GM18858 (cell line): Measurements from ENCODE around the gene INHBE.
A peak's percentile ranks its signal among the peaks of the same experiment; 100 is the strongest.
"Not testable (repeated sequence)": the region's sequence is repeated elsewhere in the genome, so short reads cannot be mapped to it uniquely, and the experiment has no call there.

Experiments
- ATAC-seq: cut with Tn5 transposase; IDR thresholded peaks from one replicate; pipeline ENCODE4 v1.9.1; 2021; ENCODE audit not compliant: unreplicated experiment

The INHBE gene

DNA sequence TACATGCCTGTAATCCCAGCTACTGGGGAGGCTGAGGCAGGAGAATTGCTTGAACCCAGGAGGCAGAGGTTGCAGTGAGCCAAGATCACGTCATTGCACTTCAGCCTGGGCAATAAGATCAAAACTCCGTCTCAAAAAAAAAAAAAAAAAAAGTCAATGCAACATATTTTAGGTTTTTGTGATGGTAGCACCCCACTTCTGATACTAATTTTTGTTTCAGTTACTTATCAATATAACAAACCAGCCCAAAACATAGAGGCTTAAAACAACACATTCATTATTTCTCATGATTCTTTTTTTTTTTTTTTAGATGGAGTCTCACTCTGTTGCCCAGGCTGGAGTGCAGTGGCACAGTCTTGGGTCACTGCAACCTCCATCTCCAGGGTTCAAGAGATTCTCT lies 13.7 kb upstream of the INHBE start:
- ATAC-seq: not testable (repeated sequence)

DNA sequence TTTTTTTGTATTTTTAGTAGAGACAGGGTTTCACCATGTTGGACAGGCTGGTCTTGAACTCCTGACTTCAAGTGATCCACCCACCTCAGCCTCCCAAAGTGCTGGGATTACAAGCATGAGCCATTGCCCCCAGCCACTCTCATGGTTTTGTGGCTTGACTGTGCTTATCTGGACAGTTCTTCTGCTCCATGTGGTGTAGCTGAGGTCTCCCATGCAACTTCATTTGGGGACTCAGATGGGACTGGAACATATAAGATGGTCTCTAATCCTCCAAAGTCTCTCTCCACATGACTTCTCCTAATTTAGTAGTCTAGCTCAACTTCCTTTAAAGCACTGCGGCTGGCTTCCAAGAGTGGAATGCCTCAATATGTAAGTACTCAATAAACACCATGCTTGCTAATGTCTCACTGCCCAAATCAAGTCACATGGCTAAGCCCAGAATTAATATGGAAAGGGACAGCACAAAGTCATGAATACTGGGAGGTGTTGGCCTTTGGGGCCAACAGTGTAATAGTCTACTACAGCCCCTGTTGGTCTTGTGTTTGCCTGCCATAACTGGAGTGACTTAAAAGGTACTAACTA lies 13.2 kb upstream of the INHBE start:
- no peak for ATAC-seq

DNA sequence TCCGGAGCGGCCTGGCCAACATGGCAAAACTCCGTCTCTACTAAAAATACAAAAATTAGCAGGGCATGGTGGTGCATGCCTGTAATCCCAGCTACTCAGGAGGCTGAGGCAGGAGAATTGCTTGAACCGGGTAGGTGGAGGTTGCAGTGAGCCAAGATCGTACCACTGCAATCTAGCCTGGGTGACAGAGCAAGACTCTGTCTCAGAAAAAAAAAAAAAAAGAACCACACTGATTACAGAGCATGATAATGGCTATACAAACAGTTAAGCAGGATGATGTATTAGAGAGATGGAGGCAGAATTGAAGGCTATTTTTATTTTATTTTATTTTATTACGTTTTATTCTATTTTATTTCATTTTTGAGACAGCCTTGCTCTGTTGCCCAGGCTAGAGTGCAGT lies 10.8 kb upstream of the INHBE start:
- ATAC-seq: not testable (repeated sequence)

DNA sequence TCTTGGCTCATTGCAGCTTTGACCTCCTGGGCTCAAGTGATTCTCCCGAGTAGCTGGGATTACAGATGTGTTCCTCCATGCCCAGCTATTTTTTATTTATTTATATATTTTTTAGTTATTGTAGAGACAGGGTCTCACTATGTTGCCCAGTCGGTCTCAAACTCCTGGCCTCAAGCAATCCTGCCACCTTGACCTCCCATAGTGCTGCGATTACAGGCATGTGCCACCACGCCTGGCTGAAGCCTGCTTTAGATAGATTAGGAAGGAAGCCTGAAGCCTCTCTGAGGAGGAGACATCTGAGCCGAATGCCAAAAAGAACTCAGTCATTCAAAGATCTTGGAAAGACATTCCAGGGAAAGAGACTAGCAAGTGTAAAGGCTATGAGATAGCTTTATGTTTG lies 10.4 kb upstream of the INHBE start:
- no peak for ATAC-seq

DNA sequence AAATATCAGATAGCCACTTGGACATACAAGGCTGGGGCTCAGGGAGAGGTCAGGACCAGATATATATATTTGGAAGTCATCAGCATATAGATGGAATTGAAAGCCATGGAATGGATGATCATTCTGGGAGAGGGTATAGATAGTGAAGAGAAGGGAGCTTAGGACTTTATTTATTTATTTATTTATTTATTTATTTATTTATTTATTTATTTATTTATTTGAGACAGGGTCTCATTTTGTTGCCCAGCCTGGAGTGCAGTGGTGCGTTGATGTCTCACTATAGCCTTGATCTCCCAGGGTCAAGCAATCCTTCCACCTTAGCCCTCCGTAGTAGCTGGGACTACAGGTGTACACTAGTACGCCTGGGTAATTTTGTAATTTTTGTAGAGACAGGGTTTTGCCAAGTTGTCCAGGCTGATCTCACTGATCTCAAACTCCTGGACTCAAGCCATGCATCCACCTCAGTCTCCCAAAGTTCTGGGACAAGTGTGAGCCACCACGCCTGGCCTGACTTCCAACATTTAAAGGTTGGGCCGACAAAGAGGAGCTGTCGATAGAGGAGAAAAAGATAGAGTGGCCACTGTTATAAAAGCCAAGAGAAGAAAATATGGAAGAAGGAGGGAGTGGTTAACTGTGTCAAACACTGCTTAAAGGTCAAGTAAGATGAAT lies 8.7 kb upstream of the INHBE start:
- no peak for ATAC-seq

DNA sequence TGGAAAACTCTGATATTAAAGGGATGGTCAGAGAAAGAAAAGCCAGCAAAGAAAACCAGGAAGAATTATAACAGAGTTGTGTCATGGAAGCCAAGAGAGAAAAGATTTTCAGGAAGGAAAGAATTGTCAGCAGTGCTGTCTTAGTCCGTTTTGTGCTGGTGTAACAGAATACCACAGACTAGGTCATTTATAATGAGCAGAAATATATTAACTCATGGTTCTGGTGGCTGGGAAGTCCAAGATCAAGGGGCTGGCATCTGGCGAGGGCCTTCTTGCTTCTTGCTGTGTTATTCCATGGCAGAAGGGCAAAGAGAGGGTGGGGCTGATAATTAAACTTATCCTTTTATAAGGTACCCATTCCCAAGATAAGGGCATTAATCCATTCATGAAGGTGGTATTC lies 6.4 kb upstream of the INHBE start:
- ATAC-seq: no peak

DNA sequence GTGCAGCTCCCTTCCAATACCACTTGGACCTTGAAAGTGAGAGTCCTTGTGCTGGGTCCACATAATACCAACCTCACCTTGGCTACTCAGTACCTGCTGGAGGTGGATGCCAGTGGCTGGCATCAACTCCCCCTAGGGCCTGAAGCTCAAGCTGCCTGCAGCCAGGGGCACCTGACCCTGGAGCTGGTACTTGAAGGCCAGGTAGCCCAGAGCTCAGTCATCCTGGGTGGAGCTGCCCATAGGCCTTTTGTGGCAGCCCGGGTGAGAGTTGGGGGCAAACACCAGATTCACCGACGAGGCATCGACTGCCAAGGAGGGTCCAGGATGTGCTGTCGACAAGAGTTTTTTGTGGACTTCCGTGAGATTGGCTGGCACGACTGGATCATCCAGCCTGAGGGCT lies 5.7 kb upstream of the INHBE start:
- no peak for ATAC-seq

DNA sequence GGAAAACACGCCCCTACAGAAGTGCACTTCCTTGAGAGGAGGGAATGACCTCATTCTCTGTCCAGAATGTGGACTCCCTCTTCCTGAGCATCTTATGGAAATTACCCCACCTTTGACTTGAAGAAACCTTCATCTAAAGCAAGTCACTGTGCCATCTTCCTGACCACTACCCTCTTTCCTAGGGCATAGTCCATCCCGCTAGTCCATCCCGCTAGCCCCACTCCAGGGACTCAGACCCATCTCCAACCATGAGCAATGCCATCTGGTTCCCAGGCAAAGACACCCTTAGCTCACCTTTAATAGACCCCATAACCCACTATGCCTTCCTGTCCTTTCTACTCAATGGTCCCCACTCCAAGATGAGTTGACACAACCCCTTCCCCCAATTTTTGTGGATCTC lies 5.0 kb upstream of the INHBE start:
- no peak for ATAC-seq

DNA sequence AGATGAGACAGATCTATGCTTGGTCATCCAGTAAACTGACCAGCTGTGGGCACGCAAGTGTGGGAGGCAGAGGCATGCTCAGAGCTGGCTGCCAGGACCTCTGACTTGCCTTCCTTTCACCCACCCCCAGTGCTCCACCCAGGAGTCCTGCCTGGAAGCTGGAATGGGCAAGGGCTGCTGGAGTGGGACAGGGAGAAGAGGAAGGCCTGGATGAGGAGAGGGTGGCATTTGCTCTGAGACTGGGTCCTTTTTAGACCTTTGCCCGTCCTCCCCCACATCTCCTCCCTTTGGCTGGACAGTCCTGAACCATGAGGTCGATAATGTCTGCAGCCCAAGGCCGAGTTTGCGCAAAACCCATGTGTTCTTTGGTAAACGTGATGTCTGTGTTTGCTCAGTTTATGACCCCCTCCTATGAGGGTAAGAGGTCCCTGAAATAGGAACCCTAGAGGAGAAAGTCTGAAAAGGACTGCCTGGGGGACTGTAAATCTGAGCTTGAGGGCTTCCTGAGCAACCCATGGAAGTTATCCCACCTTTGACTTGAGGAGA lies 3.8 kb upstream of the INHBE start:
- no peak for ATAC-seq

DNA sequence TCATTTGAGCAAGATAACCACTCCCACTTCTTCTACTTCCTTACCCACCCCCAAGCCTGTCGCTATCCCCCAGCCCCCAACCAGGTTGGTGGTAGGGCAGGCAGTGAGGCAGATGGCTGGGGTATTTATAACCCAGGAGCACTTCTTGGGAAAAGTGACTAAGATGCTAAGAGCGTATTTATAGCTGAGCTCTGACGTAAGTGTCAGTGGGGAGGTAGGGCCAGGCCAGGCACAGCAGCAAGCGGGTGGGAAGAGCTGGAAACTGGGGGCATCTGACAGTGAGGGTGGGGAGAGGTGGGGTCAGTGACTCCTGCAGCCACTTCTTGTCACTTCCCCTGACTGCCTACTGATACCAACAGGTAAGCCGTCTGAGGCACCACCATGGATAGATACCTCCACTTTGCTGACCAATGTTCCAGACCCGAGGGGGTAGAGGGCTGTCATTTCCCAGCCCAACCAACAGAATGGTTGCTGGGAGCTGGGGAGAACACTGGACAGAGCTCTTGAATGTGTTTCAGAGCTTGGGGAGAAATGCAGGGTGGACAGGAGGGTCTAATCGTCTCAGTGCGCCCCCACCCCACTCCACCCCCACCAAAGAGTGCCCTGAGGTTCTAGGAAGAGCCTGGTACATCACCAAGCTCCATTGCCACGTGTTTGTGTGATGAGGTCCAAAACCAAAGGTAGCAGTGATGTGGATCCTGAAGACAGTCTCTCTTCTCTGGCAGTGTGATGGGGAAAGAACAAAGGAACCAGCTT lies 2.7 kb upstream of the INHBE start:
- ATAC-seq: no peak

DNA sequence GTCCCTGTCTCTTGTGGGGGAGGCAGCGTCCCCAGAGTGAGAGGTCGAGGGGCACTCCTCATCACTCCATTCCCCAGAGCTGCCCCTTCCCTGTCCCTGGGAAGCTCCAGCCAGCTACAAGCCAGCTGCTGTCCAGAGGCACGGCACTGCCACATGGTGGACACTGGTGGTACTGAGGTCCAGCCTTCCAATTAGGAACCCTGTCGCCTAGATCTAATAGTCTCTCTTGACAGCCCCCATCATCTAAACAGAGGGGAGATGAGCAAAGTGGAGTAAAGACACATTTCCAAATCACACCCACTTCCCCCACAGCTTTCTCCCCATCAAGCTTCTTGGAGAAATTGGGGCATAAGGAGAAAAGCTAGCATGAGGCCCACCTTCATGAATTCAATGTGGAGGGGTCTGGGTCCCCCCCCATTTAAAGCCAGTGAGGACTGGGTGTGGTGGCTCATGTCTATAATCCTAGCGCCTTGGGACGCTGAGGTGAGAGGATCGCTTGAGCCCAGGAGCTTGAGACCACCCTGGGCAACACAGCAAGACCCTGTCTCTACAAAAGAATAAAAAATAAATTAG lies 2.1 kb upstream of the INHBE start:
- peak; percentile 42 for ATAC-seq

DNA sequence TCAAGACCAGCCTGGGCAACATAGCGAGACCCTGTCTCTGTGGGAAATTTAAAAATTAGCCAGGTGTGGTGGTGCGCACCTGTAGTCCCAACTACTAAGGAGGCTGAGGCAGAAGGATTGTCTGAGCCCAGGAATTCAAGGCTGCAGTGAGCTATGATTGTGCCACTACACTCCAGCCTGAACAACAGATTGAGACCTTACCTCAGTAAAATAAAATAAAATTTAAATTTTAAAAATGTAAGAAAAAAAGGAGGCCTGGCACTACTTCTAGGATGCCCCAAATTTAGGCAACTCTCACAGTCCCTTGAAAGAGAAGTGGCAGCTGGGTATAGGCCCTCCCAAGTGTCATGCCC lies 918 bp upstream of the INHBE start:
- ATAC-seq: no peak

DNA sequence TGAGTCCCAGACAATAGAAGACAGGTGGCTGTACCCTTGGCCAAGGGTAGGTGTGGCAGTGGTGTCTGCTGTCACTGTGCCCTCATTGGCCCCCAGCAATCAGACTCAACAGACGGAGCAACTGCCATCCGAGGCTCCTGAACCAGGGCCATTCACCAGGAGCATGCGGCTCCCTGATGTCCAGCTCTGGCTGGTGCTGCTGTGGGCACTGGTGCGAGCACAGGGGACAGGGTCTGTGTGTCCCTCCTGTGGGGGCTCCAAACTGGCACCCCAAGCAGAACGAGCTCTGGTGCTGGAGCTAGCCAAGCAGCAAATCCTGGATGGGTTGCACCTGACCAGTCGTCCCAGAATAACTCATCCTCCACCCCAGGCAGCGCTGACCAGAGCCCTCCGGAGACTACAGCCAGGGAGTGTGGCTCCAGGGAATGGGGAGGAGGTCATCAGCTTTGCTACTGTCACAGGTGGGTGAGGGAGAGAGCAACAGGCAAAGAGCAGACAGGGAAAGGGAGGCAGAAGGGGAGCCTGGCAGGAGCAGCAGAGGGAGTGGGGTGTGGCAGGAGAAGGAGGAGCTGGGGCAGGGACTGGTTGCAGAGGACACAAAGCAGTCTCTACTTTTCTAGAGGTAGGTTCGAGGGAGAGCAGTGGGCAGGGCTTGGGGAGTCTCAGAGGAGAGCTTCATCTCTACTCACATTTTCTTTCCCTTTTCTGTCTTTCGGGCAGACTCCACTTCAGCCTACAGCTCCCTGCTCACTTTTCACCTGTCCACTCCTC lies 452 bp downstream of the INHBE start:
- no peak for ATAC-seq

DNA sequence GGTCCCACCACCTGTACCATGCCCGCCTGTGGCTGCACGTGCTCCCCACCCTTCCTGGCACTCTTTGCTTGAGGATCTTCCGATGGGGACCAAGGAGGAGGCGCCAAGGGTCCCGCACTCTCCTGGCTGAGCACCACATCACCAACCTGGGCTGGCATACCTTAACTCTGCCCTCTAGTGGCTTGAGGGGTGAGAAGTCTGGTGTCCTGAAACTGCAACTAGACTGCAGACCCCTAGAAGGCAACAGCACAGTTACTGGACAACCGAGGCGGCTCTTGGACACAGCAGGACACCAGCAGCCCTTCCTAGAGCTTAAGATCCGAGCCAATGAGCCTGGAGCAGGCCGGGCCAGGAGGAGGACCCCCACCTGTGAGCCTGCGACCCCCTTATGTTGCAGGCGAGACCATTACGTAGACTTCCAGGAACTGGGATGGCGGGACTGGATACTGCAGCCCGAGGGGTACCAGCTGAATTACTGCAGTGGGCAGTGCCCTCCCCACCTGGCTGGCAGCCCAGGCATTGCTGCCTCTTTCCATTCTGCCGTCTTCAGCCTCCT lies 1.1 kb downstream of the INHBE start:
- ATAC-seq: no peak

DNA sequence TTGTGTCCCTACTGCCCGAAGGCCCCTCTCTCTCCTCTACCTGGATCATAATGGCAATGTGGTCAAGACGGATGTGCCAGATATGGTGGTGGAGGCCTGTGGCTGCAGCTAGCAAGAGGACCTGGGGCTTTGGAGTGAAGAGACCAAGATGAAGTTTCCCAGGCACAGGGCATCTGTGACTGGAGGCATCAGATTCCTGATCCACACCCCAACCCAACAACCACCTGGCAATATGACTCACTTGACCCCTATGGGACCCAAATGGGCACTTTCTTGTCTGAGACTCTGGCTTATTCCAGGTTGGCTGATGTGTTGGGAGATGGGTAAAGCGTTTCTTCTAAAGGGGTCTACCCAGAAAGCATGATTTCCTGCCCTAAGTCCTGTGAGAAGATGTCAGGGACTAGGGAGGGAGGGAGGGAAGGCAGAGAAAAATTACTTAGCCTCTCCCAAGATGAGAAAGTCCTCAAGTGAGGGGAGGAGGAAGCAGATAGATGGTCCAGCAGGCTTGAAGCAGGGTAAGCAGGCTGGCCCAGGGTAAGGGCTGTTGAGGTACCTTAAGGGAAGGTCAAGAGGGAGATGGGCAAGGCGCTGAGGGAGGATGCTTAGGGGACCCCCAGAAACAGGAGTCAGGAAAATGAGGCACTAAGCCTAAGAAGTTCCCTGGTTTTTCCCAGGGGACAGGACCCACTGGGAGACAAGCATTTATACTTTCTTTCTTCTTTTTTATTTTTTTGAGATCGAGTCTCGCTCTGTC lies 1.8 kb downstream of the INHBE start:
- ATAC-seq: no peak

DNA sequence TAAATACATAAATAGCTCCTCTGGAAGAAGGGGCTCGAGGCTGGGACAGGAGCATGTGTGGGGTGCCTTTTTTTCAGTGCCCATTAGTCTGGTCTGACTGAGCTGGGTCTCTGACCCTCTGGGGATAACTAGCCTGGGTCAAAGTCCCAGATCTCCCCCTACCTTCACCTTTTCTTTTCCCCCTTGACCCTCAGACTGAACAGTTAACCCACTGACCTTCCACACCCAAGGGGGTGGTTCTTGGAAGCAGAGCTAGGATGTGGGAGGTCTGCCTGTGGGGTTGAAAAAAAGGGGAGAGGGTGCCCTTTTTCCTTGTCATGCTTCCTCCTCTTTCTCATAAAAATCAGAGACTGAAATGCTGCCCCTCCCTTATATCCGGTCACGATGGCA lies 3.6 kb downstream of the INHBE start:
- no peak for ATAC-seq

DNA sequence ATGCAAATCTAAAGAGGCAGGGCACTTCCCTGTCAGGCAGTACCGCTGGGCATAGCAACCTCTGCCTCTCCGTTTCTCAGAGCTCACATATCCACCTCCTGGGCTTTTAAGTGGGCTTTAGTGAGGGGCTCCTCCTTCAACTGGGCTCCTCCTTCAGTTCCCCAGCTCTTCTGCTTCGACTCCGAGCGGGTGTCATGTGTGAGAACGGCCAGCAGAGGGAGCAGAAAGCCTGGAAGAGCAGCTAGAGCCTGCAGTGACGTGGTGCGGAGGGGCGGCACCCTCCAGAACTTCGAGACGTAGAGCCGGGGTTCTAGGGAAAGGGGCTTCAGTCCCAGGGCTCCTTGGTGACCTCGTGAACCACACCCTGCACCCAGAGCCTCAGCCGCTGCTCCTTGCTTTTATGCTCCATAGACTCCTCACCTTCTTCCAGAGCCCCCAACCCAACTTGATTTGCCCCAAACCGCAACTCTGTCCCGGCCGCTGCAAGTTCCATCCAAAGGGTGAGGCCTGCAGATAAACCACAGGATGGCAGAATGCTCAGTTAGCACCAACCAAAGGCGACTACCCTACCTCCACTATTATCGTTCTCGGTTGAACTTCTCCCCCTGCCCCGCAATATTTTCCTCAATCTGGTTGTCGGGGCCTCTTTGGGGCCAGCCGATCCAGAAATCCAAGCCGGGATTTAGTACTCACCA lies 4.1 kb downstream of the INHBE start:
- ATAC-seq: peak; percentile 50

DNA sequence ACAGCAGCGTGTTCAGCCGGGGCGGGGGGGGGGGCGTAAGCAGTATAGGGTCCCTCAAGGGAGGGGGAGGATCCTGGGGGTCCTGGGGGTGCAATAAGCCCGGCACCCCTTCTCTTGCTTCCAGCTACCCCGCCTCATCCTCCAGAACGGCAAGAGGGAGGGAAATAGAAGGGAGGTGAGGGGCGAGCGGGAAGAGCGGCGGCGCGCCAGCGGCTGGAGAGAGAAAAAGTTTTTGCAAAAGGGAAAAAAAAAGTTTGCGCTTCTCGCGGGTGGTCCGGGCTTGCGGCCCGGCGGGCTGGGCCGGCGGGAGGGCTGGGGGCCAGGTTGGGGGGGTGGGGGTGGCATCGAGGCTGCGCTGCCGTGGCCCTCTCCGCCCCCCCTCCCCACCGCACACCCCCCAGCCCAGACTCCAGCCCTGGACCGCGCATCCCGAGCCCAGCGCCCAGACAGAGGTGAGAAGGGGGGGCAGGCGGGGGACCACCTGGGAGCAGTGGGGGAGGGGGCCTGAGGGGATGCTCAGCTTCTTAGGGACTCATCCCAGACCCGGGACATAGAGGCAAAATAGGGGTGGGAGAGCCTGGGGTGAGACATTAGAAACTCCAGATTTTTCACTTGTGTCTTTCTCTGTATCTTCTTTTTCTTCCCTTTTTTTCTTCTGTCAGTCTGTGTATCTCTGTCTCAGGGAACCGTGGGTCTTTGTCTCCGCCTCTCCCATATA lies 4.8 kb downstream of the INHBE start, which contains the start of gene GLI1:
TSS of gene GLI1 (plus strand) at position 36 of the 718 bp plus-strand sequence. CDS start 3,907 bp downstream, outside the sequence.
- ATAC-seq: no peak

DNA sequence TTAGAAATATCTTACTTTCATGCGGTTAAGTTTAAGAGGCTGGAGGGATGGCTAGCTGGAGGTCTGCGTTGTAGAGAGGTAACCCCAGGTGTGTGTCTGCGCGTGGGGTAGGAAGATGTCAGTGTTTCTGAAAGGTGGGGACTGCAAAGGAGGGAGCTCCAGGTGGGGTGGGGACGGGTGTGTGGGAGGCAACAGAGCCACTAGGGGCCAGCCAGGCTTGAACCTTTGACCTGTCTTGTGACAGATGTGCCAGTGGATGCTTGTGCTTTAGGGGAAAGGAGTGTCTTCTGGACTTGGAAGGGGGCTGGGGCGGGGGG lies 5.3 kb downstream of the INHBE start:
- no peak for ATAC-seq
